Transverse colon (tissue), 4 donors: Measurements from ENCODE around the gene SLC43A3. TPM values are rescaled to one million over a fixed set of nuclear protein-coding genes. Genes with fewer than 3 reads are reported as not detected.

ENCODE experiments used
- DNase-seq: peaks from one replicate; pipeline ENCODE4 v3.0.0-alpha.2; 2019
- H3K27ac ChIP-seq, 4 donors: fragments of 200-600 bp; sonication (generic); 2 replicates each; pipeline ENCODE4 v1.5.1; 2016 to 2018; ENCODE audit warnings: inconsistent platforms in 4 of 4
- H3K27me3 ChIP-seq: fragments of 200-600 bp; sonication (generic); 2 replicates; pipeline ENCODE4 v1.5.1; 2017; ENCODE audit warnings: inconsistent platforms
- H3K36me3 ChIP-seq, 4 donors: fragments of 200-600 bp; sonication (generic); 2 replicates each; pipeline ENCODE4 v1.5.1; 2017 to 2019; ENCODE audit warnings: inconsistent platforms in 4 of 4
- H3K4me1 ChIP-seq, 4 donors: fragments of 200-600 bp; sonication (generic); 2 replicates each; pipeline ENCODE4 v1.5.1; 2017 to 2020; ENCODE audit warnings: inconsistent platforms in 4 of 4
- H3K4me3 ChIP-seq, 4 donors: fragments of 200-600 bp; sonication (generic); 1 replicate in 1 of 4; 2 replicates in 3 of 4; pipeline versions ENCODE4 v1.5.1 to v1.6.1; 2017 to 2019; ENCODE audit warnings: inconsistent platforms in 4 of 4
- H3K9me3 ChIP-seq, 2 donors: fragments of 200-600 bp; sonication (generic); 2 replicates each; pipeline ENCODE4 v1.5.1; 2017 to 2019; ENCODE audit warnings: inconsistent platforms in 2 of 2
- EP300 ChIP-seq: sonication (generic); formaldehyde crosslinking; IDR thresholded peaks from one replicate; pipeline ENCODE4 v1.6.1; 2017; ENCODE audit warnings: antibody characterized with exemption, low read depth
- POLR2A ChIP-seq: fragments of 450-650 bp; IDR thresholded peaks from one replicate; pipeline ENCODE4 v1.6.1; 2016; ENCODE audit warnings: antibody characterized with exemption, mild to moderate bottlenecking, moderate library complexity
- POLR2AphosphoS5 ChIP-seq, 3 donors: sonication (generic); formaldehyde crosslinking; IDR thresholded peaks; one replicate each; pipeline ENCODE4 v1.6.1; 2016; ENCODE audit warnings: antibody characterized with exemption in 3 of 3
- WGBS, 2 donors: methylation state at CpG; one replicate each; pipeline ENCODE4 v1.1.5; 2018; ENCODE audit warnings: low coverage in 1 of 2; 5-methylcytosine and 5-hydroxymethylcytosine counted together
- in situ Hi-C, 4 donors: fragments of 200-750 bp; cut with MboI; loops; one replicate each; pipeline versions ENCODE4 v1.15.0 to v1.15.1; 2017; ENCODE audit warnings: low sequenced_read_pairs in 3 of 4, low pct_ligation_motif_present in 1 of 4, low pct_unique_long_range_greater_than_20kb in 1 of 4
- intact Hi-C: fragments of 100-400 bp; cut with DNase I; formaldehyde crosslinking; loops from one replicate; pipeline ENCODE4 v1.15.1; 2023; ENCODE audit warnings: low total_unique reads
- total RNA-seq, 4 donors: library from RNA; depleted of rRNA; stranded (reverse); fragments of >200 nt; gene quantifications; one replicate each; pipeline ENCODE4 v1.1.0, GENCODE V29; 2016
- TF ChIP-seq, protein P1 (sequence below), 5 experiments: fragments of 200-600 bp in 3 of 5; fragments of 450-650 bp in 2 of 5; sonication (generic) in 3 of 5; IDR thresholded peaks; 1 replicate in 2 of 5; 2 replicates in 3 of 5; pipeline ENCODE4 v1.5.1; 2016 to 2017; ENCODE audit warnings: antibody characterized with exemption in 5 of 5, inconsistent platforms in 3 of 5, mild to moderate bottlenecking in 2 of 5, moderate library complexity in 1 of 5

The SLC43A3 gene
- total RNA-seq, 4 donors from 2014 or later = 6.0 to 35.9 (median 19.4) TPM

DNA sequence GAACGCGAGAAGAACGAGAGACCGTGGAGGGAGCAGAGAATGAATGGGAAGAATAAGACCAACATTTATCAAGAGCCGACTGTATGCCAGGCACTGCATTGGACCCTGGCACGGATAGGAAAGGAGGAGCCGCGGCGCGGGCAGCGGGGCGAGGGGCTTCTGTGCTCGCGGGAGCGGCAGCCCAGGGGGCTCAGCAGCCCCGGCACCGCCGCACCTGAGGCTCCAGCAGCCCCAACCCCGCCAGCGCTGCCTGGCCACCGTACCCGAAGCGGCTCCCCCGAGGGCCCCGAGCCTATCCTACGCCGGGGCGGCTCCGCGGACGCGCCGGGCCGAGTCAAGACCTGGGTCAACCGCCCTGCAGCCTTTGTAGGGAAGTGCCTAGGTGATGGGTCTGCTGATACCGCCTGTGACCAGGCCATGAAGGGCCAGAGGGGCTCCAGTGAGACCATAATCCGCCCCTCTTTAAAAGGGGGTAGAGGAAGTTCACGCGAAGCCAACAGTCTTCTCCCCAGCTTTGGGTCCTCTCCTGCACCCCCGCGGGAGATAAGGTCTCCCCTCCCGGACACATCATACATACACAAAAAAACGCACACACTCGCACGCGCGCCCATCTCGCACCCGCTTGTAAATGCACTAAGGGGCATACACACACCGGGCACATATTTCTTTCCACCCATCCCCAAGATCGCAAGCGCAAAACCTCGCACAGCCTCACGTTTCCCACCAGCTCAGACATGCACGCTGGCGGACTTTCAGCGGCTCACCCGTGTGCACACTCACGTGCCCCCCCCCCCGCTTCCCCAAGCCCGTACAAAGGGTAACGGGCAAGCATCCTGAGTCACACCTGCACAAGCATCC, 32.5 kb upstream of the SLC43A3 start:
- H3K27ac ChIP-seq = no peak overlapping the region

GRCh38 chr11:57458410-57459163, 31.7 kb upstream of the SLC43A3 start:
- DNase-seq = peak; percentile 56
- in situ Hi-C loops (loop anchor here in 2 of 4 donors (10.0 to 25.0 kb wide), 3 partner anchors 66 to 1054 kb away; partner anchors contain the start of genes YPEL4 (in 2 of the 2) and OR5B21 (in 1 of the 2)), intact Hi-C loops (no loop called here)
- H3K4me3 ChIP-seq = peak overlapping the region in 3 of 4 donors; percentile 14 to 51 (median 30)
- H3K27ac ChIP-seq = no peak overlapping the region
- no peaks in the 10 kb centered on the region for H3K36me3 ChIP-seq
- WGBS, 2 donors = 1 to 4% methylated on average over 8 to 39 of the region's 44 CpGs
- peaks cover 27 to 42% (median 36%) of the 10 kb centered on the region in 4 donors for H3K4me1 ChIP-seq
- TF ChIP-seq, protein P1, sequence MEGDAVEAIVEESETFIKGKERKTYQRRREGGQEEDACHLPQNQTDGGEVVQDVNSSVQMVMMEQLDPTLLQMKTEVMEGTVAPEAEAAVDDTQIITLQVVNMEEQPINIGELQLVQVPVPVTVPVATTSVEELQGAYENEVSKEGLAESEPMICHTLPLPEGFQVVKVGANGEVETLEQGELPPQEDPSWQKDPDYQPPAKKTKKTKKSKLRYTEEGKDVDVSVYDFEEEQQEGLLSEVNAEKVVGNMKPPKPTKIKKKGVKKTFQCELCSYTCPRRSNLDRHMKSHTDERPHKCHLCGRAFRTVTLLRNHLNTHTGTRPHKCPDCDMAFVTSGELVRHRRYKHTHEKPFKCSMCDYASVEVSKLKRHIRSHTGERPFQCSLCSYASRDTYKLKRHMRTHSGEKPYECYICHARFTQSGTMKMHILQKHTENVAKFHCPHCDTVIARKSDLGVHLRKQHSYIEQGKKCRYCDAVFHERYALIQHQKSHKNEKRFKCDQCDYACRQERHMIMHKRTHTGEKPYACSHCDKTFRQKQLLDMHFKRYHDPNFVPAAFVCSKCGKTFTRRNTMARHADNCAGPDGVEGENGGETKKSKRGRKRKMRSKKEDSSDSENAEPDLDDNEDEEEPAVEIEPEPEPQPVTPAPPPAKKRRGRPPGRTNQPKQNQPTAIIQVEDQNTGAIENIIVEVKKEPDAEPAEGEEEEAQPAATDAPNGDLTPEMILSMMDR (IDR thresholded peaks at IDR 0.05) = peak; percentile 80 to 87 (median 82)
- TF ChIP-seq POLR2AphosphoS5 (IDR thresholded peaks at IDR 0.05) = no peak
- no peaks in the 10 kb centered on the region for H3K9me3 ChIP-seq
- peaks cover 52% of the 10 kb centered on the region for H3K27me3 ChIP-seq

More for the DNA sequence above, 32.5 kb upstream of the SLC43A3 start:
- DNase-seq = no peak
- H3K4me1 ChIP-seq = peaks cover 27 to 42% (median 36%) of the 10 kb centered on the region in 4 donors
- intact Hi-C loops = no loop called here
- no peaks in the 10 kb centered on the region for H3K36me3 ChIP-seq
- no peak for TF ChIP-seq POLR2AphosphoS5 (IDR thresholded peaks at IDR 0.05)
- no peak for TF ChIP-seq POLR2A
- TF ChIP-seq EP300 = no peak
- TF ChIP-seq, protein P1 (IDR thresholded peaks at IDR 0.05) = no peak
- peaks cover 52% of the 10 kb centered on the region for H3K27me3 ChIP-seq
- peak overlapping the region in 3 of 4 donors; percentile 14 to 51 (median 36) for H3K4me3 ChIP-seq
- no peaks in the 10 kb centered on the region for H3K9me3 ChIP-seq
- in situ Hi-C loops = loop anchor here in 2 of 4 donors (10.0 to 25.0 kb wide), 3 partner anchors 65 to 1053 kb away; partner anchors contain the start of genes YPEL4 (in 2 of the 2) and OR5B21 (in 1 of the 2)
- WGBS, 2 donors = 0 to 1% methylated on average over 7 to 61 of the region's 62 CpGs

- in situ Hi-C loops (loop anchor here in 2 of 4 donors (10.0 to 25.0 kb wide), 3 partner anchors 67 to 1054 kb away; partner anchors contain the start of genes YPEL4 (in 2 of the 2) and OR5B21 (in 1 of the 2)), intact Hi-C loops (no loop called here)
- Histone ChIP-seq H3K27me3 (peaks cover 52% of the 10 kb centered on the region), H3K36me3 (no peaks in the 10 kb centered on the region), H3K27ac (no peak overlapping the region), H3K4me1 (peaks cover 27 to 44% (median 37%) of the 10 kb centered on the region in 4 donors), H3K4me3 (peak overlapping the region in 2 of 4 donors; percentile 30 to 51), H3K9me3 (no peaks in the 10 kb centered on the region)
- TF ChIP-seq EP300 (no peak), POLR2AphosphoS5 (IDR thresholded peaks at IDR 0.05) (no peak), POLR2A (no peak)
- TF ChIP-seq, protein P1 (IDR thresholded peaks at IDR 0.05) = no peak
- DNase-seq = no peak
- 3% methylated on average over 12 of the region's 16 CpGs; no CpG with 5 or more reads in 1 of the 2 donors for WGBS, 2 donors
Measured at GRCh38 chr11:57458060-57458409, 31.1 kb upstream of the SLC43A3 start.

DNA sequence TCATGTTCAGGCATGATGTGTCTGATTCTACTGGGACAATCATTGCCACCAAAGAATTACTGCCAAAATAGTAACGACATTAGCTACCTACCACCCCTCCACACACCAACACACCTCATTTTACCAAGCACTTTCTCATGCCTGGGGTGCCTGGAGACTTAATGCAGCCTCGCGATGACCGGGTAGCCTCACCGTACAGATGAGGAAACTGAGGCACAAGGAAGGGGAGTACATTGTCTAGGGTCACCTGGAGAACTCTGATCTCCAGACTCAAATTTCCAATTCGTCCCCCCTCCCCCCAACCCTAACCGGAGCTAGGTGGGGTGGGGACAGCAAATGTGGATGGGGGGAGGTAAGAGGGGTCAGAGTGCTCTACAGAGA, 30.7 kb upstream of the SLC43A3 start:
- Histone ChIP-seq H3K9me3 (no peaks in the 10 kb centered on the region), H3K27ac (no peak overlapping the region), H3K27me3 (peaks cover 52% of the 10 kb centered on the region), H3K4me1 (peaks cover 27 to 46% (median 38%) of the 10 kb centered on the region in 4 donors), H3K4me3 (no peak overlapping the region), H3K36me3 (no peaks in the 10 kb centered on the region)
- 0 to 4% methylated on average over 2 to 7 of the region's 7 CpGs for WGBS, 2 donors
- intact Hi-C loops = loop anchor here (2.0 kb wide), 1 partner anchor 69 kb away; no protein-coding TSS in a partner anchor
- in situ Hi-C loops = loop anchor here in 2 of 4 donors (10.0 to 25.0 kb wide), 3 partner anchors 67 to 1055 kb away; partner anchors contain the start of genes YPEL4 (in 2 of the 2) and OR5B21 (in 1 of the 2)
- TF ChIP-seq EP300 = no peak
- TF ChIP-seq, protein P1 (IDR thresholded peaks at IDR 0.05) = peak in 3 of 5 experiments; percentile 3 to 26 (median 5)
- no peak for DNase-seq
